Endothelial cell of umbilical vein (primary cell): Measurements from ENCODE around the gene PDE6C. TPM values are rescaled to one million over a fixed set of nuclear protein-coding genes. Genes with fewer than 3 reads are reported as not detected.

Source experiments
- BruUV-seq: library from RNA; stranded (reverse); fragments of 400-500 nt; replicated peaks from 2 replicates; lab custom pipeline; 2021; lab: Mats Ljungman, UMichigan
- CTCF ChIA-PET: fragments of 300-600, 350-600 bp; sonication (Branson Sonifier 250); formaldehyde crosslinking; loops from one replicate; lab custom pipeline; 2021; ENCODE audit warnings: antibody characterized with exemption, inconsistent platforms; lab: Charles Lee
- POLR2A ChIA-PET: fragments of 300-600, 350-600 bp; sonication (Branson Sonifier 250); formaldehyde crosslinking; loops from one replicate; lab custom pipeline; 2021; ENCODE audit warnings: antibody characterized with exemption, inconsistent platforms; lab: Charles Lee
- DNase-seq: peaks from one replicate; pipeline ENCODE4 v3.0.0-alpha.2; 2011; ENCODE audit warnings: low read depth, low spot score
- FAIRE-seq: peaks from 2 replicates; lab custom pipeline; 2011; peaks lifted over from hg19 to GRCh38; lab: Jason Lieb, UNC
- H2AFZ ChIP-seq: 2 replicates; pipeline ENCODE4 v1.6.0; 2012; ENCODE audit warnings: low read depth, low read length, control low read depth, inconsistent platforms
- H3K27ac ChIP-seq: 2 replicates; pipeline ENCODE4 v1.5.1; 2011; ENCODE audit warnings: low read depth, mild to moderate bottlenecking, control low read depth, low read length, moderate library complexity; ENCODE audit not compliant: insufficient read depth
- H3K27me3 ChIP-seq, 2 experiments: 2 replicates each; pipeline versions ENCODE4 v1.6.0 to v1.6.1; 2011; ENCODE audit warnings: low read length in 2 of 2, mixed read lengths in 1 of 2; ENCODE audit not compliant: control insufficient read depth in 2 of 2, insufficient read depth in 2 of 2
- H3K36me3 ChIP-seq, 2 experiments: 2 replicates in 1 of 2; 3 replicates in 1 of 2; pipeline ENCODE4 v1.5.1; 2011; ENCODE audit warnings: low read length in 2 of 2, mild to moderate bottlenecking in 1 of 2, moderate library complexity in 1 of 2; ENCODE audit not compliant: control insufficient read depth in 2 of 2, insufficient read depth in 2 of 2; ENCODE audit errors: extremely low read depth in 1 of 2
- H3K4me1 ChIP-seq: 3 replicates; pipeline ENCODE4 v1.5.1; 2011; ENCODE audit warnings: mild to moderate bottlenecking, low read length; ENCODE audit not compliant: control insufficient read depth, insufficient read depth; ENCODE audit errors: extremely low read depth
- H3K4me2 ChIP-seq: 2 replicates; pipeline ENCODE4 v1.6.1; 2011; ENCODE audit warnings: low read length, control low read depth, mixed read lengths; ENCODE audit not compliant: insufficient read depth
- H3K4me3 ChIP-seq, 3 experiments: fragments of 200-600 bp in 1 of 3; sonication (generic), shearing (Covaris generic) in 1 of 3; replicated peaks in 1 of 3; 2 replicates each; pipeline ENCODE4 v1.5.1; 2011 to 2016; ENCODE audit warnings: control low read depth in 3 of 3, low read length in 3 of 3, mild to moderate bottlenecking in 2 of 3, inconsistent platforms in 1 of 3, low read depth in 1 of 3, moderate library complexity in 1 of 3; ENCODE audit not compliant: insufficient read depth in 1 of 3
- H3K79me2 ChIP-seq: 2 replicates; pipeline ENCODE4 v1.6.0; 2012; ENCODE audit warnings: low read length, inconsistent platforms; ENCODE audit not compliant: control insufficient read depth, insufficient read depth
- H3K9ac ChIP-seq: replicated peaks from 2 replicates; pipeline ENCODE3; 2011; ENCODE audit warnings: low read length, control low read depth; ENCODE audit not compliant: insufficient read depth; ENCODE audit errors: extremely low read depth
- H3K9me1 ChIP-seq: replicated peaks from 3 replicates; pipeline ENCODE4 v1.6.0; 2011; ENCODE audit warnings: mild to moderate bottlenecking, low read length; ENCODE audit not compliant: control insufficient read depth, insufficient read depth; ENCODE audit errors: extremely low read depth
- H3K9me3 ChIP-seq: replicated peaks from 2 replicates; pipeline ENCODE4 v1.5.1; 2012; ENCODE audit warnings: low read length, inconsistent platforms; ENCODE audit not compliant: control insufficient read depth, insufficient read depth
- H4K20me1 ChIP-seq: replicated peaks from 2 replicates; pipeline ENCODE3; 2011; ENCODE audit warnings: mild to moderate bottlenecking, low read length; ENCODE audit not compliant: control insufficient read depth, insufficient read depth; ENCODE audit errors: extremely low read depth
- EZH2 ChIP-seq: IDR thresholded peaks from 2 replicates; pipeline ENCODE4 v1.6.1; 2012; ENCODE audit warnings: borderline replicate concordance, low read depth, mild to moderate bottlenecking, moderate library complexity, low read length, inconsistent platforms; ENCODE audit not compliant: severe bottlenecking
- FOS ChIP-seq: IDR thresholded peaks from 2 replicates; pipeline ENCODE4 v1.6.1; 2011; ENCODE audit warnings: mild to moderate bottlenecking, low read length, moderate library complexity, borderline replicate concordance; ENCODE audit not compliant: insufficient read depth
- GATA2 ChIP-seq: IDR thresholded peaks from 2 replicates; pipeline ENCODE4 v1.7.0; 2011; ENCODE audit warnings: low read depth, mild to moderate bottlenecking, moderate library complexity, mixed read lengths, low read length; ENCODE audit not compliant: insufficient read length, insufficient read depth
- JUN ChIP-seq: IDR thresholded peaks from 2 replicates; pipeline ENCODE4 v1.6.1; 2011; ENCODE audit warnings: borderline replicate concordance, low read depth; ENCODE audit not compliant: insufficient read length, insufficient read depth
- MAX ChIP-seq: IDR thresholded peaks from 2 replicates; pipeline ENCODE4 v1.6.1; 2011; ENCODE audit not compliant: insufficient read depth, insufficient read length
- MYC ChIP-seq: IDR thresholded peaks from one replicate; pipeline ENCODE4 v1.6.1; 2011; ENCODE audit warnings: mild to moderate bottlenecking, low read depth, low read length
- POLR2A ChIP-seq: IDR thresholded peaks from 2 replicates; pipeline ENCODE4 v1.6.1; 2012; ENCODE audit warnings: low read depth, mild to moderate bottlenecking, control low read depth, low read length
- POLR2AphosphoS5 ChIP-seq: IDR thresholded peaks from 2 replicates; pipeline ENCODE4 v1.6.1; 2012; ENCODE audit warnings: low read depth, mild to moderate bottlenecking, control low read depth, low read length, moderate library complexity; ENCODE audit not compliant: insufficient read depth
- dilution Hi-C: fragments of 300-500 bp; cut with MboI; formaldehyde crosslinking; loops from one replicate; pipeline ENCODE4 v1.15.0; 2019; ENCODE audit warnings: low sequenced_read_pairs; ENCODE audit not compliant: extremely low pct_ligation_motif_present
- intact Hi-C: fragments of 100-400 bp; cut with micrococcal nuclease; formaldehyde crosslinking; loops from one replicate; pipeline ENCODE4 v1.10.0; 2022
- polyA plus RNA-seq, 4 experiments: library from polyadenylated mRNA; depleted of rRNA in 3 of 4; stranded (reverse) in 3 of 4; unstranded in 1 of 4; fragments of >200 nt; gene quantifications; 2 replicates each; pipeline versions ENCODE4 v1.2.1 to v1.2.3, GENCODE V29; 2011 to 2012; ENCODE audit warnings: missing spikeins in 1 of 4
- total RNA-seq: library from RNA; stranded (reverse); gene quantifications from 2 replicates; pipeline ENCODE4 v1.2.3, GENCODE V29; 2021
- TF ChIP-seq, protein P1 (sequence below), 2 donors: IDR thresholded peaks; 1 replicate in 1 of 2; 2 replicates in 1 of 2; pipeline ENCODE4 v1.5.1; 2011; ENCODE audit warnings: low read length in 2 of 2, mild to moderate bottlenecking in 2 of 2, moderate library complexity in 2 of 2, control low read depth in 1 of 2, inconsistent platforms in 1 of 2, low read depth in 1 of 2; ENCODE audit not compliant: insufficient read depth in 1 of 2; ENCODE audit errors: extremely low read depth in 1 of 2

The PDE6C gene
- total and polyA plus RNA-seq, 2 donors (not counting 3 experiments of a cell fraction or from before 2014, with no cell fraction given): not detected

DNA sequence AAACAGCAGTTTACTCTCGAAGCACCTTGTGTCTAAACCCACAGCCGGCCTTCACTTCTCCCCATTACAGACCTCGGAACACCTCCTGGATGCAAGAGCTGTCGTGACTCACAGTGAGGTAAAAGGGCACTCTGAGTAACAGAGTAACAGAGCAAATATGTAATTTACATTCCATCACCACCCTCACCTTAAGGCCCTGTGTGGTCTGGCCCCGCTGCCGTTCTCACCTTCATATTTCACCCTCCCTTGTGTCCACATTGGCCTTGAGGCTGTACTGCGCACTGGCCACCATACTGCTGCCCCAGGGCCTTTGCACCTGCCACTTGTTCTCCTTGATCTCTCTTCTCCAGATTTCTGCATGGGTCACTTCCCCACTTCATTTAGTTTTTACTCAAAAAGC is 33.2 kb upstream of the PDE6C start:
- DNase-seq (no peak), FAIRE-seq (no peak)
- H3K9ac ChIP-seq: no peak overlapping the region
- H3K9me3 ChIP-seq: no peaks in the 10 kb centered on the region
- no peaks in the 10 kb centered on the region for H3K36me3 ChIP-seq
- TF ChIP-seq POLR2A: no peak
- TF ChIP-seq JUN: no peak
- TF ChIP-seq MYC: no peak
- TF ChIP-seq FOS: no peak
- no peak for TF ChIP-seq POLR2AphosphoS5
- TF ChIP-seq EZH2: no peak
- TF ChIP-seq MAX: no peak
- TF ChIP-seq, protein P1, sequence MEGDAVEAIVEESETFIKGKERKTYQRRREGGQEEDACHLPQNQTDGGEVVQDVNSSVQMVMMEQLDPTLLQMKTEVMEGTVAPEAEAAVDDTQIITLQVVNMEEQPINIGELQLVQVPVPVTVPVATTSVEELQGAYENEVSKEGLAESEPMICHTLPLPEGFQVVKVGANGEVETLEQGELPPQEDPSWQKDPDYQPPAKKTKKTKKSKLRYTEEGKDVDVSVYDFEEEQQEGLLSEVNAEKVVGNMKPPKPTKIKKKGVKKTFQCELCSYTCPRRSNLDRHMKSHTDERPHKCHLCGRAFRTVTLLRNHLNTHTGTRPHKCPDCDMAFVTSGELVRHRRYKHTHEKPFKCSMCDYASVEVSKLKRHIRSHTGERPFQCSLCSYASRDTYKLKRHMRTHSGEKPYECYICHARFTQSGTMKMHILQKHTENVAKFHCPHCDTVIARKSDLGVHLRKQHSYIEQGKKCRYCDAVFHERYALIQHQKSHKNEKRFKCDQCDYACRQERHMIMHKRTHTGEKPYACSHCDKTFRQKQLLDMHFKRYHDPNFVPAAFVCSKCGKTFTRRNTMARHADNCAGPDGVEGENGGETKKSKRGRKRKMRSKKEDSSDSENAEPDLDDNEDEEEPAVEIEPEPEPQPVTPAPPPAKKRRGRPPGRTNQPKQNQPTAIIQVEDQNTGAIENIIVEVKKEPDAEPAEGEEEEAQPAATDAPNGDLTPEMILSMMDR (IDR thresholded peaks at IDR 0.05; ENCODE audit: extremely low read depth in 1 of 2, insufficient read depth in 1 of 2, low read depth in 1 of 2, low read length in 2 of 2): no peak
- no peak for TF ChIP-seq GATA2
- dilution Hi-C loops (no loop called here), intact Hi-C loops (no loop called here)
- no peaks in the 10 kb centered on the region for H4K20me1 ChIP-seq
- no peak overlapping the region for H3K4me2 ChIP-seq
- peaks cover 0 to 2% of the 10 kb centered on the region in 2 experiments for H3K27me3 ChIP-seq
- ChIA-PET CTCF (no interaction called here), POLR2A (no interaction called here)
- BruUV-seq: no TSS peak
- no peak overlapping the region for H3K4me3 ChIP-seq
- no peaks in the 10 kb centered on the region for H3K9me1 ChIP-seq
- no peak overlapping the region for H2AFZ ChIP-seq
- H3K4me1 ChIP-seq: no peaks in the 10 kb centered on the region
- H3K79me2 ChIP-seq: no peaks in the 10 kb centered on the region
- H3K27ac ChIP-seq: no peak overlapping the region
